GM23338 (cell line): ENCODE measurements around the gene SYT6. TPM values are rescaled to one million over a fixed set of nuclear protein-coding genes. Genes with fewer than 3 reads are reported as not detected.
A peak's percentile ranks its signal among the peaks of the same experiment; 100 is the strongest.

Experiments
- ATAC-seq: fragments of 200-7000 bp; cut with Tn5 transposase; 3 replicates; pipeline ENCODE4 v1.9.1; 2020
- DNase-seq: peaks from one replicate; pipeline ENCODE4 v3.0.0-alpha.2; 2015; ENCODE audit warnings: low spot score
- H2AFZ ChIP-seq: fragments of 200-600 bp; sonication (generic); 2 replicates; pipeline ENCODE4 v1.8.0; 2016; ENCODE audit warnings: antibody characterized with exemption, mild to moderate bottlenecking, moderate library complexity
- H3F3A ChIP-seq: fragments of 200-600 bp; sonication (generic); replicated peaks from 2 replicates; pipeline ENCODE4 v1.8.0; 2017; ENCODE audit warnings: antibody characterized with exemption, mixed run types, low read depth
- H3K27ac ChIP-seq: fragments of 200-600 bp; sonication (generic); 2 replicates; pipeline ENCODE4 v1.6.1; 2016; ENCODE audit warnings: low read depth
- H3K27me3 ChIP-seq: fragments of 200-600 bp; sonication (generic); 2 replicates; pipeline ENCODE4 v1.8.0; 2016; ENCODE audit warnings: mild to moderate bottlenecking, mixed run types, moderate library complexity; ENCODE audit not compliant: insufficient read depth
- H3K36me3 ChIP-seq: fragments of 200-600 bp; sonication (generic); 2 replicates; pipeline ENCODE4 v1.8.0; 2016; ENCODE audit warnings: mild to moderate bottlenecking; ENCODE audit not compliant: insufficient read depth
- H3K4me1 ChIP-seq: fragments of 200-600 bp; sonication (generic); 2 replicates; pipeline ENCODE4 v1.8.0; 2016; ENCODE audit warnings: mild to moderate bottlenecking, moderate library complexity; ENCODE audit not compliant: insufficient read depth
- H3K4me2 ChIP-seq: fragments of 200-600 bp; sonication (generic); 2 replicates; pipeline ENCODE4 v1.7.1; 2017; ENCODE audit warnings: mixed run types
- H3K4me3 ChIP-seq: fragments of 200-600 bp; sonication (generic); 2 replicates; pipeline ENCODE4 v1.6.1; 2016; ENCODE audit warnings: mixed run types
- H3K79me2 ChIP-seq: fragments of 200-600 bp; sonication (generic); replicated peaks from 2 replicates; pipeline ENCODE4 v1.8.0; 2017; ENCODE audit warnings: mild to moderate bottlenecking; ENCODE audit not compliant: insufficient read depth
- H3K9me2 ChIP-seq: fragments of 200-600 bp; sonication (generic); 2 replicates; pipeline ENCODE4 v1.8.0; 2017; ENCODE audit not compliant: insufficient read depth
- H4K20me1 ChIP-seq: fragments of 200-600 bp; sonication (generic); replicated peaks from 2 replicates; pipeline ENCODE4 v1.8.0; 2017; ENCODE audit warnings: mild to moderate bottlenecking; ENCODE audit not compliant: insufficient read depth
- H3K27ac Mint-ChIP-seq: 2 replicates; pipeline ENCODE4 v1.8.0; 2020; ENCODE audit warnings: inconsistent platforms, mild to moderate bottlenecking, moderate library complexity, mixed read lengths
- H3K27me3 Mint-ChIP-seq: 3 replicates; pipeline ENCODE4 v1.8.0; 2022; ENCODE audit warnings: low read depth, mild to moderate bottlenecking, moderate library complexity, mixed read lengths, inconsistent platforms; ENCODE audit not compliant: insufficient read depth, poor library complexity
- H3K36me3 Mint-ChIP-seq: 3 replicates; pipeline ENCODE4 v1.8.0; 2021; ENCODE audit warnings: low read depth, mild to moderate bottlenecking, inconsistent platforms, moderate library complexity, mixed read lengths
- H3K4me1 Mint-ChIP-seq: 3 replicates; pipeline ENCODE4 v1.8.0; 2020; ENCODE audit warnings: mild to moderate bottlenecking, inconsistent platforms, mixed read lengths
- H3K4me3 Mint-ChIP-seq: 3 replicates; pipeline ENCODE4 v1.8.0; 2021; ENCODE audit warnings: moderate library complexity, mild to moderate bottlenecking, inconsistent platforms, mixed read lengths
- H3K9me3 Mint-ChIP-seq: 3 replicates; pipeline ENCODE4 v1.8.0; 2020; ENCODE audit warnings: moderate library complexity, mild to moderate bottlenecking, inconsistent platforms, mixed read lengths
- CREB1 ChIP-seq: fragments of 250-450 bp; sonication (Bioruptor Pico); IDR thresholded peaks from 2 replicates; pipeline ENCODE4 v1.5.0; 2020; ENCODE audit warnings: low read depth, mild to moderate bottlenecking, moderate library complexity
- EZH2 ChIP-seq: fragments of 200-600 bp; sonication (generic); IDR thresholded peaks from one replicate; pipeline ENCODE4 v1.8.0; 2017; ENCODE audit warnings: antibody characterized with exemption, mild to moderate bottlenecking, low read depth; ENCODE audit not compliant: unreplicated experiment
- STAT1 ChIP-seq: IDR thresholded peaks from one replicate; pipeline ENCODE4 v1.6.1; 2016; ENCODE audit warnings: antibody characterized with exemption; ENCODE audit not compliant: unreplicated experiment
- ZNF114 ChIP-seq: fragments of 250-450 bp; sonication (Bioruptor Pico); IDR thresholded peaks from 2 replicates; pipeline ENCODE4 v1.5.0; 2020; ENCODE audit warnings: mild to moderate bottlenecking, moderate library complexity
- ZNF331 ChIP-seq: fragments of 250-450 bp; sonication (Bioruptor Pico); IDR thresholded peaks from 2 replicates; pipeline ENCODE4 v1.5.0; 2020; ENCODE audit warnings: low read depth, mild to moderate bottlenecking, moderate library complexity
- polyA plus RNA-seq: library from polyadenylated mRNA; unstranded; fragments of >200 nt; fragmentation: Nextera tagmentation; extraction: Ambion mirVana; gene quantifications from 2 replicates; pipeline ENCODE4 v1.2.1, GENCODE V29; 2016
- total RNA-seq: library from RNA; depleted of rRNA; stranded (reverse); fragments of >200 nt; shearing (Covaris generic); gene quantifications from 2 replicates; pipeline ENCODE4 v1.2.3, GENCODE V29; 2014
- TF ChIP-seq, protein P1 (sequence below), 2 experiments: fragments of 200-600 bp in 1 of 2; sonication (generic) in 1 of 2; conservative IDR thresholded peaks; 2 replicates each; pipeline versions ENCODE4 v1.5.1 to v1.6.1; 2016 to 2017; ENCODE audit warnings: antibody characterized with exemption in 2 of 2, low read depth in 2 of 2, mild to moderate bottlenecking in 2 of 2, moderate library complexity in 1 of 2
- TF ChIP-seq, protein P2 (sequence below): fragments of 250-450 bp; sonication (Bioruptor Pico); IDR thresholded peaks from 2 replicates; pipeline ENCODE4 v1.5.0; 2020; ENCODE audit warnings: mild to moderate bottlenecking, moderate library complexity

SYT6 gene
- total and polyA plus RNA-seq, 2 experiments from 2014 or later = 31.2 to 42.6 TPM

DNA sequence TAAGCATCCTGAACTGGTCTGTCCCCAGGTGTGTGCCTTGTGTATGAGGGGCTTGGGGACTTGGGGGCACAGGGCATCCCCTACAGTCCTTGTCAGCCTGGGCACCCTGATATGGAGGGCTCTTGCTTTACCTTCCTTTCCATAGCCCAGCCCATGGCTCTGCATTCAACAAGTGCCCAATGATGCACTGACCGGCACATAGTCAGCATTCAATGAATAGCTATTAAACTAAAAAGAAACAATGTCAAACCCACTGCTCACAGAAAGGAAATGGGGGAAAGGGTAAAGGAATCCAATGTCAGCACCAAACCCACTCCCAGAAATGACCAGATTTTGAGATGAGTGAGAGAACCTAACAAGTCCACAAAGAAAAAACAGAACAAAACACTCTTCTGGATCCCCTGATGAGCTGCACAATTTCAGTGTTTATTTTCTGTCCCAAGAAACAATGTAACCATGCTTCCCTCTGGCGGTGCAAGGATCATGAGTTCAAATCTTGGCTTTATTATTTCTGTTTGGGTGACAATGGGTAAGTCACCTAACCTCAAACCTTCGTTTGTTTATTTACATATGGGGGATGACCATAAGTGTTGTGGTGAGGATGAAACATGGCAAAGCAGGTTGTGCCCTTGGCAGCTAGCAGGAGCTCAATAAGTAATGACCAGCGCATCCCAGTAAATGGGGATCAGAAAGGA lies 22.0 kb downstream of the SYT6 start:
- H3K4me1 Mint-ChIP-seq = peaks cover 26% of the 10 kb centered on the region
- H3K27me3 Mint-ChIP-seq = peaks cover 8% of the 10 kb centered on the region
- Histone ChIP-seq H3K79me2 (no peaks in the 10 kb centered on the region; the same call in none of the 2 replicates), H3K9me2 (0 out of 2 replicates have a peak, but pooled peaks cover 5% of the 10 kb centered on the region), H3K36me3 (peaks cover 31% of the 10 kb centered on the region), H3F3A (peaks cover 15% of the 10 kb centered on the region; the same call in 1 of the 2 replicates), H4K20me1 (peaks cover 18% of the 10 kb centered on the region), H3K4me2 (no peak overlapping the region), H3K4me3 (no peak overlapping the region), H3K27ac (no peak overlapping the region), H3K27me3 (no peaks in the 10 kb centered on the region), H2AFZ (no peak overlapping the region), H3K4me1 (0 out of 2 replicates have a peak, but pooled peaks cover 5% of the 10 kb centered on the region)
- DNase-seq (no peak), ATAC-seq (no peak)
- H3K27ac Mint-ChIP-seq = no peak overlapping the region
- H3K4me3 Mint-ChIP-seq = no peak overlapping the region
- peaks cover 85% of the 10 kb centered on the region for H3K36me3 Mint-ChIP-seq
- TF ChIP-seq, protein P1, sequence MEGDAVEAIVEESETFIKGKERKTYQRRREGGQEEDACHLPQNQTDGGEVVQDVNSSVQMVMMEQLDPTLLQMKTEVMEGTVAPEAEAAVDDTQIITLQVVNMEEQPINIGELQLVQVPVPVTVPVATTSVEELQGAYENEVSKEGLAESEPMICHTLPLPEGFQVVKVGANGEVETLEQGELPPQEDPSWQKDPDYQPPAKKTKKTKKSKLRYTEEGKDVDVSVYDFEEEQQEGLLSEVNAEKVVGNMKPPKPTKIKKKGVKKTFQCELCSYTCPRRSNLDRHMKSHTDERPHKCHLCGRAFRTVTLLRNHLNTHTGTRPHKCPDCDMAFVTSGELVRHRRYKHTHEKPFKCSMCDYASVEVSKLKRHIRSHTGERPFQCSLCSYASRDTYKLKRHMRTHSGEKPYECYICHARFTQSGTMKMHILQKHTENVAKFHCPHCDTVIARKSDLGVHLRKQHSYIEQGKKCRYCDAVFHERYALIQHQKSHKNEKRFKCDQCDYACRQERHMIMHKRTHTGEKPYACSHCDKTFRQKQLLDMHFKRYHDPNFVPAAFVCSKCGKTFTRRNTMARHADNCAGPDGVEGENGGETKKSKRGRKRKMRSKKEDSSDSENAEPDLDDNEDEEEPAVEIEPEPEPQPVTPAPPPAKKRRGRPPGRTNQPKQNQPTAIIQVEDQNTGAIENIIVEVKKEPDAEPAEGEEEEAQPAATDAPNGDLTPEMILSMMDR (conservative IDR thresholded peaks at IDR 0.05; ENCODE audit: low read depth in 2 of 2) = 0 out of 4 replicates have a peak, but pooled peaks of 1 of the 2 experiments have one; percentile 19
- no peak for TF ChIP-seq EZH2
- H3K9me3 Mint-ChIP-seq = no peaks in the 10 kb centered on the region

DNA sequence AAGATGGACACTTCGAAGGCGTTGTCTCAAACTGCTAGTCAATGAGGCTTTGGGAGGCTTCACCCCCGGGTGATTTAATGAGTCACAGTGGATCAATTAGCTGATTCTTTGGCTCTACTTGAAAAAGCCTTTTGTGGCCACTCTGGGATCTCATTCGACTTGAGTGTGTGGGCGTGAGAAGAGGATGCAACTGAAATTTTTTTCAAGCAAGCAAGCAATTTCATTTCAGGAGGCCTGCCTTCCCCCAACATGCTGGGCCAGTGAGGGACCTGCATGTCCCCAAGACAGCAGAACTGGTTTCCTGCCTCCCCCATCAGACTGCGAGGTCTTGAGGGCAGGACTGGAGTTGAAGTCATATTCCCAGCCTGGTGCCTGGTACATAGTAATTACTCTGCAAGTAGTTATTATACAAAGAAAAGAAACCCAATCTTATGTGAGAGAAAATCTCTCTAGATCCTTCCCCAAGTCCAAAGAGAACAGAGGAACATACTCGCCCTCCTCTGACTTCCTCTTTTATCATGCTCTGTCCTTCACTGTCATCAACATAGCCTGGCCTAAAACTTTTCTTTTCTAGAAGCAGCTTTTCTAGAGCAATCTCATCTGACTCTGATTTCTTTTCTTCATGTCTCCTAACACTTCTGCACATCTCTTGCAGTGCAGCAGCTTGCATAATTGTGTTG lies 22.7 kb downstream of the SYT6 start:
- H3K27me3 Mint-ChIP-seq = peaks cover 8% of the 10 kb centered on the region
- Histone ChIP-seq H4K20me1 (peaks cover 18% of the 10 kb centered on the region), H3F3A (peaks cover 13% of the 10 kb centered on the region; the same call in 1 of the 2 replicates), H3K27ac (0 out of 2 replicates have a peak overlapping the region, but pooled peaks have one; percentile 39), H3K79me2 (no peaks in the 10 kb centered on the region; the same call in none of the 2 replicates), H3K4me1 (0 out of 2 replicates have a peak, but pooled peaks cover 5% of the 10 kb centered on the region), H3K36me3 (peaks cover 29% of the 10 kb centered on the region), H2AFZ (no peak overlapping the region), H3K4me2 (no peak overlapping the region), H3K27me3 (no peaks in the 10 kb centered on the region), H3K9me2 (0 out of 2 replicates have a peak, but pooled peaks cover 5% of the 10 kb centered on the region), H3K4me3 (no peak overlapping the region)
- peaks cover 24% of the 10 kb centered on the region for H3K4me1 Mint-ChIP-seq
- H3K36me3 Mint-ChIP-seq = peaks cover 85% of the 10 kb centered on the region
- H3K27ac Mint-ChIP-seq = no peak overlapping the region
- no peak for ATAC-seq
- no peak overlapping the region for H3K4me3 Mint-ChIP-seq
- no peak for DNase-seq
- H3K9me3 Mint-ChIP-seq = no peaks in the 10 kb centered on the region
- no peak for TF ChIP-seq EZH2
- TF ChIP-seq, protein P1 (conservative IDR thresholded peaks at IDR 0.05; ENCODE audit: low read depth in 2 of 2) = no peak
- no peak for TF ChIP-seq STAT1
- TF ChIP-seq CREB1 (CRISPR knock-in tag) = no peak
- TF ChIP-seq, protein P2, sequence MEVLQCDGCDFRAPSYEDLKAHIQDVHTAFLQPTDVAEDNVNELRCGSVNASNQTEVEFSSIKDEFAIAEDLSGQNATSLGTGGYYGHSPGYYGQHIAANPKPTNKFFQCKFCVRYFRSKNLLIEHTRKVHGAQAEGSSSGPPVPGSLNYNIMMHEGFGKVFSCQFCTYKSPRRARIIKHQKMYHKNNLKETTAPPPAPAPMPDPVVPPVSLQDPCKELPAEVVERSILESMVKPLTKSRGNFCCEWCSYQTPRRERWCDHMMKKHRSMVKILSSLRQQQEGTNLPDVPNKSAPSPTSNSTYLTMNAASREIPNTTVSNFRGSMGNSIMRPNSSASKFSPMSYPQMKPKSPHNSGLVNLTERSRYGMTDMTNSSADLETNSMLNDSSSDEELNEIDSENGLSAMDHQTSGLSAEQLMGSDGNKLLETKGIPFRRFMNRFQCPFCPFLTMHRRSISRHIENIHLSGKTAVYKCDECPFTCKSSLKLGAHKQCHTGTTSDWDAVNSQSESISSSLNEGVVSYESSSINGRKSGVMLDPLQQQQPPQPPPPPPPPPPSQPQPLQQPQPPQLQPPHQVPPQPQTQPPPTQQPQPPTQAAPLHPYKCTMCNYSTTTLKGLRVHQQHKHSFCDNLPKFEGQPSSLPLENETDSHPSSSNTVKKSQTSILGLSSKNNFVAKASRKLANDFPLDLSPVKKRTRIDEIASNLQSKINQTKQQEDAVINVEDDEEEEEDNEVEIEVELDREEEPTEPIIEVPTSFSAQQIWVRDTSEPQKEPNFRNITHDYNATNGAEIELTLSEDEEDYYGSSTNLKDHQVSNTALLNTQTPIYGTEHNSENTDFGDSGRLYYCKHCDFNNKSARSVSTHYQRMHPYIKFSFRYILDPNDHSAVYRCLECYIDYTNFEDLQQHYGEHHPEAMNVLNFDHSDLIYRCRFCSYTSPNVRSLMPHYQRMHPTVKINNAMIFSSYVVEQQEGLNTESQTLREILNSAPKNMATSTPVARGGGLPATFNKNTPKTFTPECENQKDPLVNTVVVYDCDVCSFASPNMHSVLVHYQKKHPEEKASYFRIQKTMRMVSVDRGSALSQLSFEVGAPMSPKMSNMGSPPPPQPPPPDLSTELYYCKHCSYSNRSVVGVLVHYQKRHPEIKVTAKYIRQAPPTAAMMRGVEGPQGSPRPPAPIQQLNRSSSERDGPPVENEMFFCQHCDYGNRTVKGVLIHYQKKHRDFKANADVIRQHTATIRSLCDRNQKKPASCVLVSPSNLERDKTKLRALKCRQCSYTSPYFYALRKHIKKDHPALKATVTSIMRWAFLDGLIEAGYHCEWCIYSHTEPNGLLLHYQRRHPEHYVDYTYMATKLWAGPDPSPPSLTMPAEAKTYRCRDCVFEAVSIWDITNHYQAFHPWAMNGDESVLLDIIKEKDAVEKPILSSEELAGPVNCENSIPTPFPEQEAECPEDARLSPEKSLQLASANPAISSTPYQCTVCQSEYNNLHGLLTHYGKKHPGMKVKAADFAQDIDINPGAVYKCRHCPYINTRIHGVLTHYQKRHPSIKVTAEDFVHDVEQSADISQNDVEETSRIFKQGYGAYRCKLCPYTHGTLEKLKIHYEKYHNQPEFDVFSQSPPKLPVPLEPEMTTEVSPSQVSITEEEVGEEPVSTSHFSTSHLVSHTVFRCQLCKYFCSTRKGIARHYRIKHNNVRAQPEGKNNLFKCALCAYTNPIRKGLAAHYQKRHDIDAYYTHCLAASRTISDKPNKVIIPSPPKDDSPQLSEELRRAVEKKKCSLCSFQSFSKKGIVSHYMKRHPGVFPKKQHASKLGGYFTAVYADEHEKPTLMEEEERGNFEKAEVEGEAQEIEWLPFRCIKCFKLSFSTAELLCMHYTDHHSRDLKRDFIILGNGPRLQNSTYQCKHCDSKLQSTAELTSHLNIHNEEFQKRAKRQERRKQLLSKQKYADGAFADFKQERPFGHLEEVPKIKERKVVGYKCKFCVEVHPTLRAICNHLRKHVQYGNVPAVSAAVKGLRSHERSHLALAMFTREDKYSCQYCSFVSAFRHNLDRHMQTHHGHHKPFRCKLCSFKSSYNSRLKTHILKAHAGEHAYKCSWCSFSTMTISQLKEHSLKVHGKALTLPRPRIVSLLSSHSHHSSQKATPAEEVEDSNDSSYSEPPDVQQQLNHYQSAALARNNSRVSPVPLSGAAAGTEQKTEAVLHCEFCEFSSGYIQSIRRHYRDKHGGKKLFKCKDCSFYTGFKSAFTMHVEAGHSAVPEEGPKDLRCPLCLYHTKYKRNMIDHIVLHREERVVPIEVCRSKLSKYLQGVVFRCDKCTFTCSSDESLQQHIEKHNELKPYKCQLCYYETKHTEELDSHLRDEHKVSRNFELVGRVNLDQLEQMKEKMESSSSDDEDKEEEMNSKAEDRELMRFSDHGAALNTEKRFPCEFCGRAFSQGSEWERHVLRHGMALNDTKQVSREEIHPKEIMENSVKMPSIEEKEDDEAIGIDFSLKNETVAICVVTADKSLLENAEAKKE (CRISPR knock-in tag) = no peak
- TF ChIP-seq ZNF331 (CRISPR knock-in tag) = no peak
- TF ChIP-seq ZNF114 (CRISPR knock-in tag) = no peak
